ENCODE data around the gene ARHGAP30.

GRCh38 chr1:161037661-161038522 lies 31.8 kb downstream of the ARHGAP30 start:
- no peak for TF ChIP-seq EZH2phosphoT487 (IDR thresholded peaks at IDR 0.05; ENCODE audit: borderline replicate concordance, low read length)
- TF ChIP-seq, protein P1, sequence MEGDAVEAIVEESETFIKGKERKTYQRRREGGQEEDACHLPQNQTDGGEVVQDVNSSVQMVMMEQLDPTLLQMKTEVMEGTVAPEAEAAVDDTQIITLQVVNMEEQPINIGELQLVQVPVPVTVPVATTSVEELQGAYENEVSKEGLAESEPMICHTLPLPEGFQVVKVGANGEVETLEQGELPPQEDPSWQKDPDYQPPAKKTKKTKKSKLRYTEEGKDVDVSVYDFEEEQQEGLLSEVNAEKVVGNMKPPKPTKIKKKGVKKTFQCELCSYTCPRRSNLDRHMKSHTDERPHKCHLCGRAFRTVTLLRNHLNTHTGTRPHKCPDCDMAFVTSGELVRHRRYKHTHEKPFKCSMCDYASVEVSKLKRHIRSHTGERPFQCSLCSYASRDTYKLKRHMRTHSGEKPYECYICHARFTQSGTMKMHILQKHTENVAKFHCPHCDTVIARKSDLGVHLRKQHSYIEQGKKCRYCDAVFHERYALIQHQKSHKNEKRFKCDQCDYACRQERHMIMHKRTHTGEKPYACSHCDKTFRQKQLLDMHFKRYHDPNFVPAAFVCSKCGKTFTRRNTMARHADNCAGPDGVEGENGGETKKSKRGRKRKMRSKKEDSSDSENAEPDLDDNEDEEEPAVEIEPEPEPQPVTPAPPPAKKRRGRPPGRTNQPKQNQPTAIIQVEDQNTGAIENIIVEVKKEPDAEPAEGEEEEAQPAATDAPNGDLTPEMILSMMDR (IDR thresholded peaks at IDR 0.05; ENCODE audit: low read depth, low read length, poor library complexity, severe bottlenecking): no peak

All from DOHH2 (cell line).